ENCODE measurements around the gene ARL5C.
A peak's percentile ranks its signal among the peaks of the same experiment; 100 is the strongest.
"Not testable (repeated sequence)": the region's sequence is repeated elsewhere in the genome, so short reads cannot be mapped to it uniquely, and the experiment has no call there.

The ARL5C gene

DNA sequence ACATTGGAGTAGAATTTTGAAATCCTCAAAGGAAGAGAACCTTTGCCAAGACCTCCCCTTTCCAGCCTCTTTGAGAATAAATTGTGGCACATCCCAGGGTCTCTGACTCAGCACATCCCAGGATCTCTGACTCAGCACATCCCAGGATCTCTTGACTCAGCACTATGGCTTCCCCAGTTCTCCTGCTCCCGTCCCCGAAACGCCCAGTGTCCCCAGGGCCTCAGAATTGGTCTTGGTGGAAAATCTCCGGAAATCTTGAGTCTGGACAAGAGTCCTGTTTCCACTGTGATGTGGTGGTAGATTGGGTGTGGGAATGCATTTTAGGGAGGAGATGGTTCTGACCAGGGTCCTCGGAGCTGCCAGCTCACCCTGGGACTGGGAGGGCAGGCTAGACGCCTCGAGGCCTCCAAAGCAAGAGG lies 33.8 kb downstream of the ARL5C start:
- peak; percentile 15 for DNase-seq (ENCODE audit: low read depth)
- TF ChIP-seq, protein P1, sequence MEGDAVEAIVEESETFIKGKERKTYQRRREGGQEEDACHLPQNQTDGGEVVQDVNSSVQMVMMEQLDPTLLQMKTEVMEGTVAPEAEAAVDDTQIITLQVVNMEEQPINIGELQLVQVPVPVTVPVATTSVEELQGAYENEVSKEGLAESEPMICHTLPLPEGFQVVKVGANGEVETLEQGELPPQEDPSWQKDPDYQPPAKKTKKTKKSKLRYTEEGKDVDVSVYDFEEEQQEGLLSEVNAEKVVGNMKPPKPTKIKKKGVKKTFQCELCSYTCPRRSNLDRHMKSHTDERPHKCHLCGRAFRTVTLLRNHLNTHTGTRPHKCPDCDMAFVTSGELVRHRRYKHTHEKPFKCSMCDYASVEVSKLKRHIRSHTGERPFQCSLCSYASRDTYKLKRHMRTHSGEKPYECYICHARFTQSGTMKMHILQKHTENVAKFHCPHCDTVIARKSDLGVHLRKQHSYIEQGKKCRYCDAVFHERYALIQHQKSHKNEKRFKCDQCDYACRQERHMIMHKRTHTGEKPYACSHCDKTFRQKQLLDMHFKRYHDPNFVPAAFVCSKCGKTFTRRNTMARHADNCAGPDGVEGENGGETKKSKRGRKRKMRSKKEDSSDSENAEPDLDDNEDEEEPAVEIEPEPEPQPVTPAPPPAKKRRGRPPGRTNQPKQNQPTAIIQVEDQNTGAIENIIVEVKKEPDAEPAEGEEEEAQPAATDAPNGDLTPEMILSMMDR (IDR thresholded peaks at IDR 0.05; ENCODE audit: insufficient read depth, low read depth, low read length, missing control alignments) = no peak
- H3K4me3 ChIP-seq (ENCODE audit: low read length) = no peak overlapping the region

DNA sequence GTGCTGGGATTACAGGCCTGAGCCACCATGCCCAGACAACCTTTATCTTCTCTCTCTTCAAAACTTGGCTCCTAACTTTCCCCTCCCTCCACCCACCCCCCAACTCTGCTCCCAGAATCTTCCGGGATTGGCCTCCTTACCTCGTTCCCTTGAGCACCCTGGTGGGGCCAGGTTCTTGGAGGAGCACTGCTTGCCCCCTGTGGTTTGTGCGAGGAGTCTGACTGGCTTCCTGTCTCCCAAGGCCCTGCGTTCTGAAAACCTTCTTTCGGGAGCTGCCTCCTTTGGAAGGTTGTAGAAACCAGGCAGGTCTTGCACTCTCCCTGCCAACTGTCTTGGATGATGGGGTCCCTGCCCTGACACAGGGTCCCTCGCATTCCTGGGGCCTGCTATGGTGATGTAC lies 34.3 kb downstream of the ARL5C start:
- DNase-seq (ENCODE audit: low read depth) = no peak
- TF ChIP-seq, protein P1 (IDR thresholded peaks at IDR 0.05; ENCODE audit: insufficient read depth, low read depth, low read length, missing control alignments) = no peak
- H3K4me3 ChIP-seq (ENCODE audit: low read length) = no peak overlapping the region

DNA sequence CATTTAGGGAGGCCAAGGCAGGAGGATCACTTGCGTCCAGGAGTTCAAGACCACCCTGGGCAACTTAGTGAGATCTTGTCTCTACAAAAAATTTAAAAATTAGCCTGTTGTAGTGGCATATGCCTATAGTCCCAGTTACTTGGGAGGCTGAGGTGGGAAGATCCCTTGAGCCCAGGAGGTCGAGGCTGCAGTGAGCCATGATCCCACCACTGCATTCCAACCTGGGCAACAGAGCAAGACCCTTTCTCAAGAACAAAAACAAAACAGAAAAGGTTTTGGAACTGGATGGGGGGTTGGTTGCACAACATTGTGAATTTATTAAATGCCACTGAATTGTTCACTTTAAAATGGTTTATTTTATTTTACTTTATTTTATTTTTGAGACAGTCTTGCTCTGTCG lies 35.8 kb downstream of the ARL5C start:
- no peak overlapping the region for H3K4me3 ChIP-seq (ENCODE audit: low read length)
- TF ChIP-seq, protein P1 (IDR thresholded peaks at IDR 0.05; ENCODE audit: insufficient read depth, low read depth, low read length, missing control alignments) = no peak
- no peak for DNase-seq (ENCODE audit: low read depth)

DNA sequence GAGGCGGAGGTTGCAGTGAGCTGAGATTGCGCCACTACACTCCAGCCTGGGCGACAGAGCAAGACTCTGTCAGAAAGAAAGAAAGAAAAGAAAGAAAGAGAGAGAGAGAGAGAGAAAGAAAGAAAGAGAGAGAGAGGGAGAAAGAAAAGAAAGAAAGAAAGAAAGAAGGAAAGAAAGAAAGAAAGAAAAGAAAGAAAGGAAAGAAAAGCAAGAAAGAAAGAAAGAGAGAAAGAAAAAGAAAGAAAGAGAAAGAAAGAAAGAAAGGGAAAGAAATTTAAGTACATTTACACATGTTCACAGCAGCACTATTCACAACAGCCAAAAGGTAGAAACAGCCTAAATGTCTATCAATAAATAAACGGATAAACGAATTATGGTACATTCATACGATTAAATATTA lies 36.4 kb downstream of the ARL5C start:
- not testable (repeated sequence) for DNase-seq (ENCODE audit: low read depth); H3K4me3 ChIP-seq (ENCODE audit: low read length)

DNA sequence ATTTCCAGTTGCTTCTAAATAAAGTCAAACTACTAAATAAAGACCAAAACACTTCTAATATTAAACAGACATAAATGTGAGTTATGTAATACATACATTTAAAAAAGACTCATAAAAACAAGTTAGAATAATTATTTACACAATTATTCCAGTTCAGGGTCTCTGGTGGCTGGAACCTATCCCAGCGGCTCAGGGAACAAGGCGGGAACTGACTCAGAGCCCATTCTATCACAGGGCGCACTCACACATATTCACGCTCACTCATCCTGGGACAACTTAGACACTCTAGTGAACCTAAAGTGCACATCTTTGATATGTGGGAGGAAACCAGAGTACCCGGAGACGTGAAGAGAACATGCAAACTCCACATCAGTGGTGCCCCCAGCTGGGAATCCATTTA lies 39.5 kb downstream of the ARL5C start:
- TF ChIP-seq, protein P1 (IDR thresholded peaks at IDR 0.05; ENCODE audit: insufficient read depth, low read depth, low read length, missing control alignments) = no peak
- no peak overlapping the region for H3K4me3 ChIP-seq (ENCODE audit: low read length)
- DNase-seq (ENCODE audit: low read depth) = no peak

DNA sequence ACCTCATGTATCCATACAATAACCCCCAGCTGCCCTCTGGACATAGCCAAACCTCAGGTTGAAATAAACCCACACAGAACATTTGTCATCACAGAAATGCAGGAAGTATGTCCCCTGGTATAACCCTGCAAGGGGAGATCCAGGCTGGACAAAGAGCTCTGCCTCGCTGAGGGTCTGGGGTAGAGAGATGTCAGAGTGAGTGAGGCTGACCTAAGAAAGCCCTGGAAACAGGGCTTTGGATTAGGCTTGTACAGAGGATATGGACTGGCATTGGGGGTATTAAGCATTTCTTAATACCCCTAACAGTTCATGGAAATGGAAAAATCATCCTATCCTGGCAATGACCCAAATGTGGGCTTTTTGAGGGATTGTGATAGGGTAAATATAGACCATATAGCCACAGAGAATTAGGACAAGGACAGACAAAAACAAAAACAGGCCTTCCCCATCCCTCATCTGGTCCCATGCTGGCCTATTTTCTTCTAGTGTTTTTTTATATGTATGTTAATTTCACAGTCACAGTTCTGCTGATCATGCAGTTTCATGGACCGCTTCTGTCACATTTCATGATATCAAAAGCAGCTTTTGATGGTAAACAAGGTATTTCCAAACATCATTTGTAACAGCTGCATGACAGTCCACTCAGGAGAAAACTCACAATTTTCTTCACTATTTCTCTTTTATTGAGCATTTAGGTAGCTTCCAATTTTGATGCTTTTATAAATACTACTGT lies 40.7 kb downstream of the ARL5C start:
- no peak overlapping the region for H3K4me3 ChIP-seq (ENCODE audit: low read length)
- DNase-seq (ENCODE audit: low read depth) = no peak
- TF ChIP-seq, protein P1 (IDR thresholded peaks at IDR 0.05; ENCODE audit: insufficient read depth, low read depth, low read length, missing control alignments) = no peak

DNA sequence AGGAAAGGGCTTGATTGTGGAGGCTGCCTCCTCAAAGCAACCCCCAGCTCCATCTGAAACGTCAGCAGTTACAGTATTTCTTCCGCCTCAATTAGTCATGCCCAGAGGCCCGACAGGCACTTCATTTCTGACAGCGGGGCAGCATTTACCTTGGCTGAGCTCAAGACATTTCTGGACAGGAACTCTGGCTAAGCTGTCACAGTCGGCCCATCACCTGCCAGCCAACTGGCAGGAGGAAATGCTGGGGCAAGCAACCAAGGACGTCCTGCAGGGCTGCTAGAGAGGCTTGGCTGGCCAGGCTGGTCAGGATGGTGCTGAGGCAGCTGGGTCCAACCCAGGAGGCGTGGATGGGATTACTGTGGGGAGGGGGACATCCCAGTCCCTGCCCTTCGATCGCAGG lies 42.3 kb downstream of the ARL5C start:
- DNase-seq (ENCODE audit: low read depth) = peak; percentile 60
- TF ChIP-seq, protein P1 (IDR thresholded peaks at IDR 0.05; ENCODE audit: insufficient read depth, low read depth, low read length, missing control alignments) = no peak
- H3K4me3 ChIP-seq (ENCODE audit: low read length) = no peak overlapping the region
